ENCODE results near the gene SIDT2. TPM values are rescaled to one million over a fixed set of nuclear protein-coding genes. Genes with fewer than 3 reads are reported as not detected.

SIDT2 gene
- total RNA-seq, 4 donors from 2014 or later = 63.4 to 101 (median 81.1) TPM

GRCh38 chr11:117229931-117230285, 51.4 kb downstream of the SIDT2 start:
- no peak for DNase-seq (ENCODE audit: low spot score)
- TF ChIP-seq CTCF (IDR thresholded peaks at IDR 0.05) = no peak
- no peak for ATAC-seq (ENCODE audit: low FRiP score)

- DNase-seq (ENCODE audit: low spot score) (no peak), ATAC-seq (ENCODE audit: low FRiP score) (no peak)
- TF ChIP-seq CTCF (IDR thresholded peaks at IDR 0.05) = no peak
Observed at GRCh38 chr11:117230286-117230961, 51.9 kb downstream of the SIDT2 start.

- ATAC-seq (ENCODE audit: low FRiP score) = no peak
- no peak for DNase-seq (ENCODE audit: low spot score)
- TF ChIP-seq CTCF (IDR thresholded peaks at IDR 0.05) = no peak
Observed at GRCh38 chr11:117230999-117231841, 52.7 kb downstream of the SIDT2 start.

GRCh38 chr11:117231842-117232091, 53.2 kb downstream of the SIDT2 start, which contains the start of gene PCSK7:
Gene PCSK7, minus strand, starts transcription at chr11:117232073. Its CDS starts 2,229 bp downstream, at chr11:117229844.
- ATAC-seq (ENCODE audit: low FRiP score) (no peak), DNase-seq (ENCODE audit: low spot score) (no peak)
- TF ChIP-seq CTCF (IDR thresholded peaks at IDR 0.05) = no peak

- TF ChIP-seq CTCF (IDR thresholded peaks at IDR 0.05) = peak in 2 of 3 donors; percentile 88 to 92
- no peak for DNase-seq (ENCODE audit: low spot score)
- ATAC-seq (ENCODE audit: low FRiP score) = peak; percentile 86
Observed at GRCh38 chr11:117232092-117232878, 53.7 kb downstream of the SIDT2 start, which contains the start of gene RNF214. Gene RNF214, plus strand, starts transcription at chr11:117232671. Its CDS starts 1,602 bp downstream, at chr11:117234273.

- TF ChIP-seq CTCF (IDR thresholded peaks at IDR 0.05) = no peak
- DNase-seq (ENCODE audit: low spot score) = no peak
- ATAC-seq (ENCODE audit: low FRiP score) = no peak
Observed at GRCh38 chr11:117232911-117233409, 54.4 kb downstream of the SIDT2 start.

Data from omental fat pad (tissue), 4 donors.